GM21576 (cell line): Measurements from ENCODE around the gene PHLDA3.
"Not testable (repeated sequence)": the region's sequence is repeated elsewhere in the genome, so short reads cannot be mapped to it uniquely, and the experiment has no call there.

Experiments
- ATAC-seq: cut with Tn5 transposase; IDR thresholded peaks from one replicate; pipeline ENCODE4 v1.9.1; 2021; ENCODE audit warnings: mild to moderate bottlenecking, moderate library complexity; ENCODE audit not compliant: unreplicated experiment

Gene PHLDA3

DNA sequence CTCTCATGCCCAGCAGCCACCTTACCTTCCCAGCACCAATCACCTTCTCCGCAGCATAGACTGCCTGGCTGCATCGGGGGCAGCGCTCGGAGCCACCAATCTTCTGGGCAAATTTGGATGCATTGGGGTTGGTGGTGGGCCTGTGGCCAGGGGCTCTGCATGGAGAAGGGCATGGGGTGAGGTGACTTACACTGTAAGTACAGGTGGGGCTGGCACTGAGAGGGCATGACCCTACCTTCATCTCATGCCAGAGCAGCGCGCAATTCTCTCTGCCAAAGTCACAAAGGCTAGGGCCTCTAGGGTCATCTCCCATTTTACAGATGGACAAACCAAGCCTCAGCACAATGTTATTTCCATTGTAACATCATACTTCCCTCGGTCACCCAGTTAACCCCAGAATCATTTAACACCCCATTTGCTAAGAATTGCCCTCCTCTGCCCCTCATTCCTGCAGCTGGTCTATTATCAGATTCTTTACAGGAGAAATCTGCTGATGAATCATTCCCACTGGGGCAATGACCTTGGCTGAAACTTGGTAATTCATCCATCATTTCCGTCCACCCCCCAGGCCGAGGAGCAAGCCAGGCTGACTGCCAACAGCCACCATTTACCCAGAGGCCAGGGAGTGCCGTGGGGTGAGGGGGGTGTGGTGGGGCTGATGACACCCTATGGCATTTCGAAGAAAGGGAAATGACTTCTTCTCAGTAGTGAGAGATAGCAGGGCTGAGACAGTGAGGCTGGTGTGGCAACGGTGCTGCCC is 20.0 kb upstream of the PHLDA3 start:
- ATAC-seq: no peak

DNA sequence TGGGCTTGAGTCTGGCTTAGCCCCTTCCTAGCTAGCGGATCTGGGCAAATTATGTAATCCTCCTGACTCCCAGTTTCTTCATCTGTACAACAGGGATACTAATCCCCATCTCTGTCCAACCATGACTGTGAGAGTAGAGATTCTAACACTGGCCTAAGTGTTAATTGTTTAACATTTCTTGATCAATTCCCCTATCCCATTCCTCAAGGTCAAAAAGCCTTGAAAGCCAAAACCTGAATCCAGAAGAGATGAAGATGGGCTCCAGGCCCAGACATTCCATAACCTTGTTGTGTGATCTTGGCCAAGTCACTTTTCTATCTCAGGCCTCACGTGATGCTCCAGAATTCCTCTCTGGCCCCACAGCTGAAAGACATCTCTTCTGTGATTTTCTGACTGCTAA is 18.8 kb upstream of the PHLDA3 start:
- no peak for ATAC-seq

GRCh38 chr1:201486187-201486586 is 17.2 kb upstream of the PHLDA3 start:
- ATAC-seq: no peak

DNA sequence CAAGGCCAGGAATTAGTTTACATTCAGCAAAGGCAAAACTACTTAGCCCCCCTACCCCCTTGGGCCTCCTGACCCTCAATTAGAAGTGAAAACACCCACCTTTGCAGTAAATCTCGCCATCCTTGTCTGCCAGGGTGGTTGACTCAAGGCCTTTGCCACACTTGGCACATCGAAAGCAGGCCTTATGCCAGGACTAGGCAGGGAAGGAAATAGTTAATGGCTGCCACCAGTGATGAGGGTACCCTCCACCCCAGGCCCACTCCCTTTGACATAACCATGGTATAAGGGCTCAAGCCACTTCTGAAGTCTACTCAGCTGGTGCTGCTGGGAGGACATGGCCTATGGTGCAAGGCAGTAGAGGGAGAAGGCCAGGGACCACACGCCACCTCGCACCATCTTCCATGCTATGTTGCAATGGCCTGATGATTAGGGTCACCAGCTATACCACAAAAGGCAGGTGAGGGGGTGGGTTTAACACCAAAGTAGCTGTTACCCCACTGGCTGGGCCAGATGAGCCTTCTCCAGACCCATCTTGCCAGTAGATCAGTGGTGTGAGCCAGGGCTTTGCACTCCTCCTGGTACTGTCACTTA is 16.3 kb upstream of the PHLDA3 start:
- ATAC-seq: no peak

- no peak for ATAC-seq
These were observed 14.5 kb upstream of the PHLDA3 start for GRCh38 chr1:201483373-201483949.

DNA sequence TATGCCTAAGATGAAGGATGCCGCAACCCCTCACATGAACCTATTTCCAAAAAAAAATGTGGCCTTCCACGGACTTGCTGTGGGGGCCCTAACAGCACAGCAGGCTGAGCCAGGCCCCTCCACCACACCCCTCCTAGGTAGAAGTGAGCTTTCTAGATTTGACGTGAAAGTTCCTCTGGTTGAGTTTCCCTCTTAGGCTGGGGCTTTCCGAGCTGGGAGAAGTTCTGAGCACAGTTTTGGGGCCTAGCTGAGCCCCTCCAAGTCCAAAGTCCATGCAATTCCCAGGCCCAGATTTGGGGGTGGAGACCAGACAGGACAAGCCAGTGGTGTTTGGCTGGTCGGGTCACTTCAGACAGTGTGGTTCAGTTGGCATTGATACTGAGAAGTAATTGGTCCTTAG is 13.8 kb upstream of the PHLDA3 start:
- ATAC-seq: no peak

- ATAC-seq: peak; percentile 61
These were observed 12.9 kb upstream of the PHLDA3 start for GRCh38 chr1:201481761-201482493.

- ATAC-seq: no peak
These were observed 12.0 kb upstream of the PHLDA3 start for GRCh38 chr1:201481004-201481380.

DNA sequence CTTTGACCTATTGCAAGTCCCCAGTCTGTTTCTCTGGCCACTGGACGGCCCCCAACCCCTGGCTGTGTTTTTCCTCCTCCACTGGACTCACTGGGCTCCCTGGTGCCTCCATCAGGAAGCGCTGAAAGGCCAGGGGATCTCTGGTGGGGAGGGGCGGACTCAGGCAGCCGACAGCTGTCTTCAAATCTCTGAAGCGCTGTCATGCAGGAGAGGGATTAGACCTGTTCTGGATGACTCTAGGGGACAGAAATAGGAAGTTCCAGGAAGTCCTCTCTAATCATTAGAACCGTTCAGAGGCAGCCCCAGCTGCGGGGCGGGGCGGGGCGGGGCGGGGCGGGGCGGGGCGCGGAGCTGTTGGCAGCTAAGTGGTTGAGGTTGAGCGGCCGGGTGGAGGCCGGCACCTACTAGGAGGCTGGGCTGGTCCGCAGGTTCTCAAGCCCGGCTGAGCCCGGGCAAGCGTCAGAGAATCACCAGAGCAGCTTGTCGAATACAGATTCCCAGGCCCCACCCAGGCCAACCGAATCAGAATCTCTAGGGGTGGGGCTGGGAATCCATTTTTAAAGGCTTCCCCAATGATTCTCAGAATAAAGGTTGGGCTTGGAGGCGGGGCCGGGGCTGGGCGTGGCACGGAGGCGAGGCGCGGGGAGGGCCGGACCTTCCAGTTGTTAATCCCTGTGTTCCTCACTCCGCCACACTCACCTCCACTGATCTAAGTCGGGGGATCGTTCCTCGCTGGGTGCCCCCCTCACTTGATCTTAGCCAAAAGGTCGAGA is 11.4 kb upstream of the PHLDA3 start:
- peak; percentile 52 for ATAC-seq

- no peak for ATAC-seq
These were observed 10.3 kb upstream of the PHLDA3 start for GRCh38 chr1:201479201-201479730.

DNA sequence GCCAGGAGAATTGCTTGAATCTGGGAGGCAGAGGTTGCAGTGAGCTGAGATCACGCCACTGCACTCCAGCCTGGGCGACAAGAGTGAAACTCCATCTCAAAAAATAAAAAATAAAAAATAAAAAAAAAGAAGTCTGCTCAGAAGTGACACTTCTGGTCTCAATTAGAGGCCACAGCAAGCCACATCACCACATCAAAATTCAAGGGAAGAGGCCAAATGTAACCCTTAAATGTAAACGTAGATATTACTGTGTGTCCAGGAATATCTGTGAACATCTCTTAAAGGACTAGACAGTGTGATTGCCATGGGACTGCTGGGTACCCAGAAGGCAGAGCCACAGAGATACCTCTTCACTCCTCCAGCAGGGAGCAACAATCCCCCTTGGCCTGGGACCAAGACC is 9.7 kb upstream of the PHLDA3 start:
- not testable (repeated sequence) for ATAC-seq

DNA sequence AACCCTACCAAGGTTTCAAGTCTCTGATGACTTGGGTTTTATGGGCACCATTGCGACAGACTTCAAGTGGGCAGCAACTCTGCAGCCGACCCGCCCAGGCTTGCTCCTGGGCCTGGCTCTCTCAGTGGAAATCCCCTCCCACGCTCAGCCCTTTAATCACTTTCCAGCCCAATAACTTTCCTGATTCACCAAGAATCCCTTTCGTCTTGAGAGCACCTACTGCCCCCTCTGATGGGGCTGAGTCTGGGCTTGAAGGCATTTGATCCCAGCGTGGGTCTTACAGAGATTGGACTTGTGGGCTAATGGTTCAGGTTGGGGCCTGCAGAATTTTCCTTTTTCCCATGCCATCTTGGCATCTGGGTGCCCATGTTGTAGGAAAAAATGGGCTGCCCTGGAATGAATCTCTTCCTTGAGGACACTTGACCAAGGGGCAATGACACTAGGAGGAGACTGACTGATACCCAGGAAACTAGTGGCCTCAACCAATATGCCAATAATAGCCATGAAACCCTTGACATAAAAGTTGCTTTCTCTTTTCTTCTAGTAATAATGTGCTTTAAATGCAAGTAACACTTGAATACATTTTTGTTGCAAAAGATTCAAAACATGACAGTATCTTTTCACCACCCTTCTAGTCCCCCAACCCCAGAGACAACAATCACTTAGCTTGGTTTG is 7.8 kb upstream of the PHLDA3 start:
- ATAC-seq: no peak

GRCh38 chr1:201475915-201476669 is 7.1 kb upstream of the PHLDA3 start:
- no peak for ATAC-seq

- no peak for ATAC-seq
These were observed 6.1 kb upstream of the PHLDA3 start for GRCh38 chr1:201475130-201475529.

DNA sequence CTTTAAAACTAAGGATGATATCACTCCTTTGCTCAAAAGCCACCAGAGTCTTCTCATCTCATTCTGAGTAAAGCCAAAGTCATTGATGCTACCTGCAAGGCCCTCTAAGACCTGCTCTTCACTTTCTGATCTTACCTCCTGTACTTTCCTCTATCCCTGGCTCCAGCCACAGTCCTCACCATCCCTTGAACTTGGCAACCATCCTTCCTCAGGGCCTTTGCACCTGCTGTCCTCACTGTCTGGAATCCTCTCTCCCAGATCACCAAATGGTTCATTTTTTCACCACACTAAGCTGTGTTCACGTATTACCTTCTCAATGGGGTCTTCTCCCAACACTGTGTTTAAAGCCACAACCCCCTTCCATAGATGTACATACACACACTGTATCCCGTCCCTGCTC is 4.3 kb upstream of the PHLDA3 start:
- no peak for ATAC-seq

GRCh38 chr1:201472321-201472720 is 3.3 kb upstream of the PHLDA3 start:
- not testable (repeated sequence) for ATAC-seq

DNA sequence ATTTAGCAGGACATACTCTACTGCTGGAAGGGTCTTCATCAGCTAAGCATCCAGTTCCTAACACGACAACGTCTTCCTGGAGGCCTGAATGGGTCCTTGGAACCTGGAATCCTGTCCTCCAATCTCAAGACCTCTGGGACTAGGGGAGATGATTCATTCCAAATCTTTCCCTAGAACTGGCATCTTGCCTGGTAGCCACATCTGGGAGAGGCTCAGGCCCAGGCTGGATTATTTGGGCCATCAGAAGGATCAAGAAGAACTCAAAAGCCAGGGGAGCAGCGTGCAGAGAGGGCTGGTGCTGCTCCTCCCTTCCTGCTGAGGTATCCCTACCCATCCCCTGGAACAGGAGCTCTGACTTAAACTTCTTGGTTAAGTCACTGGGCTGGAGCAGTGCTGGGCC is 2.8 kb upstream of the PHLDA3 start:
- no peak for ATAC-seq

DNA sequence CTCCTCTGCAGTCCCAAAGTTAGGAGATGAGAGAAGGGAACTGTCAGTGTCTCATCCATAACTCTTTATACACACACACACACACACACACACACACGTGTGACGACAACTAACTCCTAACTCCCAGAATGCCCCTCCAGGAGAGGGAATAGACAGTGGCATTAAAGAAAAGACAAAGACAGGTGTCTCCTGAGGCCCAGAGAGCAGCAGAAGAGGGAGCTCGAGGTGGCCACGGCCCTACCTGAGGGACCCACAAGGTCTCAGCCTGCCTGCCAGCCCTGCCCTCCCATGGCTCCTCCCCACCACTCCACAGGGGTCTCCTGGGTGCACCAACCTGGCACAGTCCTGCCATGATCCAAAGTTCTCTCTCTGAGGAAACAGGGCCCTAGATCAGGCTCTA is 1.6 kb upstream of the PHLDA3 start:
- no peak for ATAC-seq

DNA sequence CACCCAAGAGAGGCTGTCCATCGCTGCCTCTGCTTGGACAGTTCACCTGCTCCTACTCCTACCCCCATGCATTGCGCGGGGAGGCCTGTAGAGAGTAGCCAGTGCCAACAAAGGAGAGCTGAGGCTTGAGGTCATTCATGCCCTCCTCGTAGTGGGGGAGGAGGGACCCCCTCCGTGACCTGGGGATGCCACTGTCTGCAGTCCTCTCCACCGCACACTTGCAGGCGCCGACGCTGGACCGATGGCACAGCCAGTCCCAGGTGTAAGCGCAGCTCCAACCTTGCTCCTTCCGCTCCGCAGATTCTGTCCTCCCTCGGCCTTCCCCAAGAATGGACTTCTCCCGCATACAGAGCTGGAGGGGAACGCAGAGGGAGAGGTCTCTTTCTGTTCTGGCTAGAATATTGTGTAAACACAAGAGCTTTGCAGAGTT is 672 bp upstream of the PHLDA3 start:
- no peak for ATAC-seq

- ATAC-seq: peak; percentile 30
These were observed 516 bp downstream of the PHLDA3 start for GRCh38 chr1:201468501-201468843.
